HEK293T (cell line): Measurements from ENCODE around the gene ANO10.

Experiments used
- BHLHE40 ChIP-seq: fragments of 450-650 bp; IDR thresholded peaks from 2 replicates; pipeline ENCODE4 v1.6.1; 2016; ENCODE audit warnings: mild to moderate bottlenecking, moderate library complexity, borderline replicate concordance
- ELF4 ChIP-seq: fragments of 450-650 bp; IDR thresholded peaks from 2 replicates; pipeline ENCODE4 v1.6.1; 2017; ENCODE audit warnings: antibody characterized with exemption
- FOXA1 ChIP-seq: fragments of 450-650 bp; IDR thresholded peaks from 2 replicates; pipeline ENCODE4 v1.6.1; 2016; ENCODE audit warnings: mild to moderate bottlenecking
- FOXK2 ChIP-seq: fragments of 450-650 bp; IDR thresholded peaks from 2 replicates; pipeline ENCODE4 v1.6.1; 2016; ENCODE audit warnings: mild to moderate bottlenecking
- FOXM1 ChIP-seq: fragments of 450-650 bp; IDR thresholded peaks from 2 replicates; pipeline ENCODE4 v1.6.1; 2017; ENCODE audit warnings: mild to moderate bottlenecking, borderline replicate concordance
- LEF1 ChIP-seq: fragments of 450-650 bp; IDR thresholded peaks from 2 replicates; pipeline ENCODE4 v1.6.1; 2017; ENCODE audit warnings: mild to moderate bottlenecking, borderline replicate concordance
- NFRKB ChIP-seq: fragments of 450-650 bp; IDR thresholded peaks from 2 replicates; pipeline ENCODE4 v1.6.1; 2016; ENCODE audit warnings: mild to moderate bottlenecking, moderate library complexity
- SP1 ChIP-seq: fragments of 450-650 bp; IDR thresholded peaks from 2 replicates; pipeline ENCODE4 v1.6.1; 2017

GRCh38 chr3:43490640-43491185, 131.1 kb downstream of the ANO10 start:
- TF ChIP-seq LEF1 (no peak), BHLHE40 (no peak), ELF4 (no peak), NFRKB (no peak), FOXA1 (no peak), FOXM1 (no peak), SP1 (no peak), FOXK2 (no peak)
